DMS 273 treated with DMSO at 0.1 percent for 48 hours (cell line): ENCODE results near the gene RBP2.
"Not testable (repeated sequence)": the region's sequence is repeated elsewhere in the genome, so short reads cannot be mapped to it uniquely, and the experiment has no call there.

Experiments
- DNase-seq: peaks from one replicate; lab custom pipeline; 2025; lab: John Stamatoyannopoulos, UW

RBP2 gene

DNA sequence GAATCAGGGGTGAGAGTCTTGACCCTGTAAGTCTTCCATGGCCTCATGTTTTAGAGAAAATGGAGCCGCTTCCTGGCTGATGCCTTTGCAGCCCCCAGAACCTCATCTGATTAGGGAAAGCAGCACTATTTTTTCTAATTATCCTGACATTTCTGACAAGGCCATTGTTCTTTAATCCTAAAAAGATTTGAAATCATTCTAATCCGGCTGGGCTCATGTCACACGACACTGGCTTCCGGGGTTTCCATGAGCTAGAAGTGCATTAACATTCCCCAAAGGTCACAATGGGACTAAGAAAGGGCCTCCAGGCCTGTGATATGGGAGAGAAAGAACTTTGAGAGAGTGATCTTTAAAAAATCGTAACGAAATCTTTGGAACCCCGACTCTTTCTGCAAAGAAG lies 33.1 kb downstream of the RBP2 start:
- no peak for DNase-seq

DNA sequence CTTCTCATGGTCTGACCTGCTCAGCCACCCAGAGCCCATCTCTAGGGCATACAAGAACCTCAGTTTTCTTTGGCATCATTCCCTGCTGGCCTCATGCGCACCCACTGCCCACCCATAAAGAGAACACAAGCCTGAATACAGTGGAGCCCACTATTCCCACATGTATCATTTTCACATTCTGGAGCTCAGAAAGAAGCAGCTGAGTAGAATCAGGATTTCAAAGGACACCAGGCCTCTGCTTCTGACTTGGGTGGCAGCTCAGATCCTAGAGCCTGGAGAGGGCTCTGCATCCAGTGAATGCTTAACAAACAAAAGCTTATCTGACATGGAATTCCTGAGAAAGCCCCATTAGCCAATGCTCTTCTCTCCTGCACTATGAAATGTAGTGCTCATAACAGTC lies 34.7 kb downstream of the RBP2 start:
- no peak for DNase-seq

DNA sequence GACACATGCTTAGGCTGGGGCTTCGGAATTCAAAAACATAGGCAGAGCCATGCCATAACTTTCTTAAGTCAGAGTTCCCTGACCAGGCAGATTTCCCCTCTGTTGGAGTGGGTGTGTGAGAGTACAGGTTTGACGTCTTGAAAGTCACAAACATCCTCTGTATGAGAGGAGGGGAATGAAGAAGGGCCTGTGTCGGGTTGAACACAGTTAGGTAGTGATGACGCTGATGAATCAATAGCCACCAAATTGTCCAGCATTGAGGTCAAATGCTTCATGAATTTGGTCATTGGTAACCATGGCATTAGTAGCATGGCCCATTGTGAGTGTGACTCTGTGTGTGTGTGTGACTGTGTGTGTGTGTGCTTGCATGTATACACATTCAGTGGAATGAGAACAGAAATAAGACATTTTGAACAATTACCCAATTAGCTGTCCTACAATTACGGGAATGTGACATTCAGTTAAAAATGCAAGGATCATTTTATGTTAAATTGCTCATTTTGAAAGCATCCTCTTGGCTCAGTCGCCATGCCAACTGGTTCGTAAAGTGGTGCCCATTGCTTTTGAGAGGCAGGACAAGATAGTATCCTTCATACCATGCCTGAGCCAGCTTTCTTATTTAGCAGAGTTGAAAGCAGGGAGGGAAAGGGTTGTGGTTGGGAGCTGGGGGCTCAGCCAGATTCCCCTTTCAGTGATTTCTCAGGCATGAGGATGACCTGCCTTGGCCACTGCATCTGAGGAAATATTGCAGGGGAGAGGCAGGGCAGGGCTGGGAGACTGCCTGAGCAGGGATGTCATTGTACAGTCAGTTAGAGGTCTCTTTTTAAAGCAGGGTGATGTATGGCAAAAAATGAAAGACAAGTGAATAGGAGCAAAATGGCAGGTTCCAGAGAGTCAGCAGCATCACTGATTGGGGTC lies 35.4 kb downstream of the RBP2 start:
- DNase-seq = no peak

DNA sequence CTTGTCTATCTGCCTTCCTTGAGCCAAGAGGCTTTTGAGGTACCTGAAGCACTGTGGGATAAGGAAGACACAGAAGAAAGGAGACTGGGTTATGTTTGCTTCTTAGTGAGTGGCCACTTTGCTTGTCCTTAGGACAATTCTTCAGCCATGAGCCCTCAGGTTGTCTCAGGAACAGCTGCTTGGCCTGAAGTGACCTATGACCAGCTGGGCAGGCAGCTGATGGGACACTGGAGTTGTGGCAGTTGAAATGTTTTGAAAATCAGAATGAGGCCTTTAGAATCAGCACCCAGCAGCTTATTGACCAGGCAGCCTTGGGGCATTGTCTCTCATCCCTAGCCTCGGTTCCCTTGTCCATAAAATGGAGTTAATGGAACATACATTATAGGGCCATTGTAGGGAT lies 37.0 kb downstream of the RBP2 start:
- DNase-seq = no peak

DNA sequence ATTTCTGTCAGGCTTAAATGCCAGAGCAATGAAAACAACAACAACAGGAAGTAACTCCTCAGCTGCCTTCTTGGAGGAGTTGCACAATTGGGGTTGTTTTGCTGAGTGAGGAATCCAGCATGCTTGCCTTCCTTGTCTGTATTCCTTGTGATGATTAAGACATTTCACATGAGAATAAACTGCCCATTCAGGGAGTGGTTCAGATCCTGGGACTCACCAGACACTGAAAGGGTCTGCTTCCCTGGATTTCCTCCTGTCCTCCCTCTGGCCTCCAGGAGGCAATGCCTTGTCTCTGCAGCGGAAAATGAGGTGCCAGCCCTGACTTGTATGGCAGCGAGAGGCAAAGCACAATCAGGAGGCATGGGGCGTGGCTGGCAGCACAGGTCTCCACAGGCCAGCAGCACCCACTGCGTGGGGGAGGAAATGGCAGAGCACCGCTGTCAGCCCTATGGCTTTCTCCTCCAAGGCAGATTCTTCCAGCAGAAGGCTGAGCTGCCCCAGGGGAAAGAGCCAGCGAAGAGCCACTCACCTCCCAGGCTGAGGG lies 41.5 kb downstream of the RBP2 start:
- DNase-seq = no peak

DNA sequence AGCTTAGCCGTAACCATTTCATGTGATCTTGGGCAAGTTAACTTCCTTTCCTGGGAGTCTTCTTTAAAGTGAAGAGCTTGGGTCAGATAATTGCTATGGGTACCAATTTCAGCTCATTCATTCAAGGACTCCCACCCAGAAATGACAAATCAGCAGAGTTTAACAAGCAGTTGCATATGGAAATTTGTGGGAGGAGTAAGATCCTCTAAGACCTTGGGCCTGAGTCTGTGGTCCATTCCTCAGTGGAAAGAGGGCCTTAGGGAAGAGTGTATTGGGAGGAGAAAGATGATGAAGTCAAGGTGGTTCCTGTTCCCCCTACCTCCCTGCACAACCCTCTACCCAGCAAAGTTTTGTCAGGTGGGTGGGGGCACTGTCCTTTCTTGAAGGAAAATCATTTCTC lies 42.1 kb downstream of the RBP2 start:
- no peak for DNase-seq

DNA sequence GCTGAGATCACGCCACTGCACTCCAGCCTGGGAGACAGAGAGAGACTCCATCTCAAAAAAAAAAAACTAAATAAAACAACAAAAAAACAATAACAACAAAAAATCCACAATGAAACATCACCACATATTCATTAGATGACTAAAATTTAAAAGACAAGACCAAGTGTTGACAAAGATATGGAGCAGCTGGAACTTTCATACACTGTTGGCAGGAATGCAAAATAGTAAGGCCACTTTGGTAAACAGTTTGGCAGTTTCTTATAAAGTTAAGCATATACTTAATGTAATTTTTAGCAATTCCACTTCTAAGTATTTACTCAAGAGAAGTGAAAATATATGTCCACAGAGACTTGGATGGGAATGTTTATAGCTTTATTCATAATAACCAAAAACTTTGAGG lies 43.2 kb downstream of the RBP2 start:
- no peak for DNase-seq

DNA sequence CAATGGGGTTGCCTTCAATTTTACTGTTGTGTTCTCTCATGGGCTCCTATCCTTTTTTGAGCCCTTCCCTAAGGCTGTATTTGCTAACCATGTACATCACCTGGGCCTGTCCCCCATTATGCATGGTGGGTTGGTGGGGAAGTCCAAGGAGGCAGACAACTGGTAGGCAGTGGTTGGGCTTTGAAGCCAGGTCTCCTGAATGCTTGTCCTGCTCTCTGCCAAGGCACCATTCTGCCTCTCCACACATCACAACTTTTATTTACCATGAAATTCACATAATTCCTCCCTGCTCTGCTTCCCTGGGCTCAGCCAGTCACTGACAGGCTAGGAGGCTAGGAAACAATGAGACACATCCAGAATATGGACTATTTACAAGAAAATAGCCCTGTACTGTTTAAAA lies 45.8 kb downstream of the RBP2 start:
- DNase-seq = no peak

DNA sequence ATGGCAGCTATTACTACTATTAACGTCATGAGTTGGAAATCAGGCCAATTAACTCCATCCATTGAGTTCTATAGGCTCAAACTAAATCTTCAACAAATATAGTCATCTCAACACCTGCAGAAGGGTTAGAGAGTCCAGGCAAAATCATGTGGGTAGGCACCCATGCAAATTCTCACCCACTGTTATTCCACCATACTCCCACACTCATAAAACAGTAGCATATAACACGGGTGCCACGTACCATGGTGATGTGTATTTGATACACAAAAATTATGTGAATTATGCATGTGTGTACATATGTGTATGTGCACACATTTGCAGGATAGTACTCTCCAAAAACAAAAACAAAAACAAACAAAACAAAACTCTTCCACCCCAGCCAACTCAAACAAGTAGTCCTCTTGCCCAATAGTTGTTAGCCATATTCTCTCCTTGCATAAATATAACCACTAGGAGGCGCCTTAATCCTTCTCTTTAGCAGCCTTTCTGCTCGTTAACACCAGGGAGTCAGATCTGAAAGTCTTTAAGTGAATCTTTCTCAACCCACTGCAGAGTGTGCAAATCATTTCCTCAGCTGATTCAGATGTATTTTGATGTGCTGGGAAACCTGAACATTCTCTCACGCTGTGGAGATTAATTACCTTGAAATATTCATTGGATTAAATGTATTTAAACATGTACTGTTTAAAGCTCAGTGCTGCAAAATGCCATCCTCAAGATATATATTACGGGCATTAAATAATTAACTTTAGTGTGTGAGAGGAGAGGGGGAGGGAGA lies 48.8 kb downstream of the RBP2 start:
- DNase-seq = peak; percentile 77

DNA sequence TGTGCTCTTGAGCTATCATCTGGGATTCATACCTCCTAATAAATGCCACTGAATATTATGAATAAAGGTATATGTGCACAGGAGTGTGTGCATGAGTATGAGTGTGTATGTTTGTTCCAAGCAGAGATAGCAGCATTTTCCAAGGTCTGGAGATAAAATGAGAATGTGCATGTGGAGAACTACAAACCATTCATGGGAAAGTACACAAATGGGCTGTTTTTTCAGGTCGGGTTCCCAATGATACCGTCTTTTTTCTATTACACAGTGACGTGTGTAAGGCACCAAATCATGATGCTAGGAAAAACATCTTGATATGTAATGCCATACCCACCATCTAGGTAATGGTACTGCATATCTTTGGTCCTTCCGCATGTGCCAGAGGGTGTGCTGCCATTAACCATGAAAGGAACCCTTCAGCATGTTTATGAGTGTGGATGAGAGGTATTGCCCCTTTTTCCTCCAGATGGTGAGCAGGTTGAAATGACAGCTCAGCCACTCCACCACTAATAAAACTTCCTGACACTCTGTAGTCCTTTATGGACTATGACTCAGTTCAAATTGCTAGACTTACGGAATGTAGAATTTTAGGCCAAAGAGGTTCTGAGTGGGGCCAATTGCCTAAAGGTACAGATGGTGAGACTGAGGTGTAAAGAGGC lies 50.4 kb downstream of the RBP2 start:
- DNase-seq = no peak

DNA sequence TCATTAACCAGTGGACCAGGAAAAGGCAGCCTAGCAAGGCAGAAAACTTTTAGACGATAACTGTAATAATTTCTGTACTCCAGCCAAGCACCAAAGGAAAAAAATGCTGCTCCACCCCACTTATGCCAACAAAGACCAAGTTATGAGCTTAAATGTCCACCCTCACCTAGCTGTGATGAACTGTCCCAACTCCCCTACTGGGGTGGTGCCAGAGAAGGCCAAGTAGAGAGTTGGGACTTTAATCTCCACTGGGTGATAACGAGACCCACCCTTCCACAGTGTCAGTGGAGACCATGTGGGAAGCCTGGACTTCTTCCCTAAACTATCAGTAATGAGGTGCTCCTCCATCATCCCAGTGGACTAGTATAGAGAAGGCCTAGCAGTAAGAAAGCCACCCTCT lies 53.1 kb downstream of the RBP2 start:
- DNase-seq = no peak

DNA sequence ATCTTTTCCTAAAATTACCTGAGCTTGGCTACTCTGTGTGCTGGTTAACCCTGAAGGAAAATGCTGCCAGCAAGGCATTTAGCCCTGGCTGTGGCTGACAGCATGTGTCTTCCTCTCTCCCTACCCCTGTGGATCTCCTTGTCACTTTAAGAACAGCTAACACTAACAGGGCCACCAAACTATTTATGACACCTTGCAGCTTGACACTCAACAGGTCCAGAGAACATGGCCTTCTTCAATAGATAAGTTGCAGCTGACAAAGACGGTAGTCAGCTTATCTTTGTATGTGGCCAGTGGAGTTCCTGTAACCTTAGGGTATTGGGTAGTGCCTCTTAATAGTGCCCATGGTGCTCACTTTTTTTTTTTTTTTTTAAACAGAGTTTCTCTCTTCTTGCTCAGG lies 54.9 kb downstream of the RBP2 start:
- no peak for DNase-seq

DNA sequence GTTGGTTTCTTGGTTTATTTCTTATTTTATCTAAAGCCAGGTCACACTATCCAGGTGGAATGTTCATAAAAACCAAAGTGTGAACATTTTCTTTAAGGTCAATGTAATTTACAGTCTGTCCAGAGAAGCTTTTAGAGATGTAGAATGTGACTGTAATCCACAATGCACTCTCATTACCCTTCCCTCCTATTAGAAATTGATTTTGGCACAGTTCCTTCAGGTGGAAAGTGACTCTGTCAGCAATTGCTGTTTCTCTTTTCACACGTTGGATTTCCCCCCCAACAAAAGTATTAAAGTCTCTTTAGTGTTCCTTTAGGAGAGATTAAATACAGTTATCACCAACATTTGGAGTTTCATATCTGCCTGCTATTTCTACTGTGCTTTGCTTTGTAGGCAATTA lies 55.3 kb downstream of the RBP2 start:
- no peak for DNase-seq

DNA sequence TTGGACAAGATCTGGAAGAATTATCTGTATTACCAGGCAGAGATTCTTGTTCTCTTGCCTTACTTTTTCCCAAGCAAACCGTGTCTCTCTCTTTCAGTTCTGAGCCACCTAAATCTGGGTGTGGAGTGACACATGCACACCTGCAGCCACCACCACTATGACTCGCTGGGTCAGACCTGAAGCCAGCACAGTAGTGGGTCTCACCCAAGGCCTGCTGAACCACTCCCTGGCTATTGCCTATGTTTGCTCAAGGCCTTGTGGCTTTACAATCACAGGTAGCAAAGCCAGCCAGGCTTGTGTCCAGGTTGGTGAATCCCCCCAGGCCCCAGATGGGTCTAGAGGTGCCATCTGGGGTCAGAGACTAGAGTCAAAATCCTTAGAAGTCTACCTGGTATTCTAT lies 58.2 kb downstream of the RBP2 start:
- DNase-seq = no peak

DNA sequence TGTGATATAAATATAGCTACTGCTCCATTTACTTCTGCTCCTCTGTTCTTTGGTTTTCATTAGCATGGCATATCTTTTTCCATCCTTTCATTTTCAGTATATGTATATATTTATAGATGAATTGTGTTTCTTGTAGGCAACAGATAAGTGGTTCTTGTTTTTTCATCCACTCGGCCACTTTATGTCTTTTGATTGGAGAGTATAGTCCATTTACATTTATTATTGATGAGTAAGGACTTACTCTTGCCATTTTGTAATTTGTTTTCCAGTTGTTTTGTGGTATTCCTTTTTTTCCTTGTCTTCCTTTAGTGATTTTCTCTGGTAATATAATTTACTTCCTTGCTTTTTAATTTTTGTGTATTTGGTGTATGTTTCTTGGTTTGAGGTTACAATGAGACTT lies 60.0 kb downstream of the RBP2 start:
- DNase-seq = no peak

DNA sequence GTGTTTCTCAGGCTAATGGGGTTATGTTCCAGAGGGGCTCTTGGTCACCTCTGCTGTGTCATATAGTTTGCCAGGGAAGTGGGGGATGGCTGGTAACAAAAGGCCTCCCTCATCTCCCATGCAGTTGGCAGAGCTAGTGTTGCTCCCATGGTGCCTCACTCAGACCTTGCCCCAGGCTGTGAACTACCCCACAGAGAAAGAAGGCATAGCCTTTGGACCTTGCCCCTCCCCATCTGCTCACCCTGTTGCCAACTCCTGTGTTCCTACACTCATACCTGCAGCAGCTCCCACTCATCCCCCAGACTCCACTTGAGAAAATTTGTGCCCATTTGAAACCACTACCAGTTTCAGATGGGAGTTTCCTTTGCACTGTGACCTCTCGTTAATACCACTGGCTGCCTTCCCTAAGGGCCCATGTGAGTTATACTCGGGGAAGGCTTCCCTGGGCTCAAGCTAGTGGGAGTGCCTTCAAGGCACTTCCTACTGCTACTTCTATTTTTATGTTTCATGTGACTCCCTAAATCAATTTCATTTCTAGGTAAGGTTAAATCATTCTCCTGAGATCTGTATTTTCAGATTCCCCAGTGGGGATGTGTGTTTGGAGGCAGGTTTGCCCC lies 61.6 kb downstream of the RBP2 start:
- DNase-seq = no peak

DNA sequence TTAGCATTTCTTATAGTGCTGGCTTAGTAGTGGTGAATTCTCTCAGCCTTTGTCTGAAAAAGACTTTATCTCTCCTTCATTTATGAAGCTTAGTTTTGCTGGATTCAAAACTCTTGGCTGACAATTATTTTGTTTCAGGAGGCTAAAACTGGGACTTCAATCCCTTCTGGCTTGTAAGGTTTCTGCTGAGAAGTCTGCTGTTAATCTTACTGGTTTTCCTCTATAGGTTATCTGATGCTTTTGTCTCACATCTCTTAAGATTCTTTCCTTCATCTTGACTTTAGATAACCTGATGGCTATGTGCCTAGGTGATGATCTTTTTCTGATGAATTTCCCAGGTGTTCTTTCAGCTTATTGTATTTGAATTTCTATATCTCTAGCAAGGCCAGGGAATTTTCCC lies 63.4 kb downstream of the RBP2 start:
- DNase-seq = not testable (repeated sequence)
